HG03520 (cell line): ENCODE data around the gene GPRASP1.

ENCODE experiments used
- ATAC-seq: cut with Tn5 transposase; IDR thresholded peaks from one replicate; pipeline ENCODE4 v1.9.1; 2021; ENCODE audit warnings: mild to moderate bottlenecking, moderate library complexity; ENCODE audit not compliant: unreplicated experiment

Gene GPRASP1

GRCh38 chrX:102694749-102695148 lies 43.5 kb downstream of the GPRASP1 start:
- no peak for ATAC-seq

DNA sequence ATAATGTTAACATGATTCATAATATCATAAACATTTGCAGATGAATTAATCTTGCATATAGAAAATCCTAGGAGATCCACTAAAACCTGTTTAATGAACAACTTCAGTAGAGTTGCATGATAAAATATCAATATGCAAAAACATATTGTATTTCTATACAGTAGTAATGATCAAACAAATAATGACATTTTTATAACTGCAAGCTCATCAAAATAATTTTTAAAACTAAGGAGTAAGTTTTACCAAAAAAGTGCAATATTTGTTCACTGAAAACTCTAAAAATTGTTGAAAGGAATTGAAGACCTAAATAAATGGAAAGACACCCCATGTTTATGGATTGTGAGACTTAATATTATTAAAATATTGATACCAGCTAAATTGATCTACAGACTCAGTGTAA lies 45.0 kb downstream of the GPRASP1 start:
- no peak for ATAC-seq

DNA sequence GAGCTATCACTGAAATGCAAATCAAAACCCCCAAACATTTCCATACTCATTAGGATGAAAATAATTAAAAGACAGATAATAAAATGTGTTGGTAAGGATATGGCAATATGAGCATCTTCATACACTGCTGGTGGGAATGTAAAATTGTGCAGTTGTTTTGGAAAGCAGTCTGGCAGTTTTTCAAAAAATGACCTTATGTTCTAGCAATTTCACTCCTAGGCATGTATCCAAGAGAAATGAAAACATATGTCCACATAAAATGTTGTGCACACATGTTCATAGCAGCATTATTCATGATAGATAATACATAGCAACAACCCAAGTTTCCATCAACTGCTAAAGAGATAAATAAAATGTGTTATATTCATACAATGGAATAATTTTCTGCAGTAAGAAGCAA lies 46.2 kb downstream of the GPRASP1 start:
- no peak for ATAC-seq
